Measurements from ENCODE around the gene DENND4C.

The DENND4C gene

DNA sequence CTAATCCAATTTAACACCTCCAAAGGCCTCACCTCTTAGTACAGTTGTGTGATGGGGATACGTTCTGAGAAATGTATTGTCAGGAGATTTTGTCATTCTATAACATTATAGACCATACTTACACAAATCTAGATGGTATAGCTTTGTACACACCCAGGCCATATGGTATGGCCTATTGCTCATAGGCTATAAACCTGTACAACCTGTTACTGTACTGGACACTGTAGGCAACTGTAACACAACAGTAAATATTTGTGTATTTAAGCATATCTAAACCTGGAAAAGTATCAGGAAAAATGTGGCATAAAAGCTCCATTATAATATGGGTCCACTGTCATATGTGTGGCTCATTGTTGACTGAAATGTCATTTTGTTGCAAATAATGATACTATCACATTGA lies 190.4 kb downstream of the DENND4C start:
- DNase-seq: no peak

Data from activated CD8-positive, alpha-beta memory T cell treated with anti-CD3 and anti-CD28 coated beads, Interleukin-2, amount 50 U/mL, for 4 hours (primary cell).